ENCODE data around the gene LTBP4.

DNA sequence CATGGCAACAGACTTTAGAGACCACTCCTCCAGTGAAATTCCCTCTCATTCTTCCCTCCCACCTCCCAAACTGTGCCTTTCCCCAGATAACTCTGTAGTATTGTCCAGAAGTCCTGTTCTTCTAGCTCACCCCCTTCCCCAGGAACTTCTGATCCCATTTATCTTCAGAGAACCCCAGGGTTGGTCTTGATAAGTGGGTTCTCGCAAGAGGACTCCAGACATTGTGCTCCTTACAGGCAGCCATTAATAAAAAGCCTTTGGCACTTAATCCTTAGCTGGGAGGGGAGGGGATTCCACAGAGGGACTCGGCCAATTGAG lies 1.9 kb downstream of the LTBP4 start:
- TF ChIP-seq EZH2 (IDR thresholded peaks at IDR 0.05; ENCODE audit: borderline replicate concordance, low read depth, low read length, severe bottlenecking) (no peak), MYC (IDR thresholded peaks at IDR 0.05; ENCODE audit: low read depth, low read length) (no peak), POLR2A (IDR thresholded peaks at IDR 0.05; ENCODE audit: low read depth, low read length) (no peak), POLR2AphosphoS5 (IDR thresholded peaks at IDR 0.05; ENCODE audit: insufficient read depth, low read depth, low read length) (no peak), GATA2 (IDR thresholded peaks at IDR 0.05; ENCODE audit: insufficient read depth, insufficient read length, low read depth, low read length) (no peak)
- TF ChIP-seq, protein P1, sequence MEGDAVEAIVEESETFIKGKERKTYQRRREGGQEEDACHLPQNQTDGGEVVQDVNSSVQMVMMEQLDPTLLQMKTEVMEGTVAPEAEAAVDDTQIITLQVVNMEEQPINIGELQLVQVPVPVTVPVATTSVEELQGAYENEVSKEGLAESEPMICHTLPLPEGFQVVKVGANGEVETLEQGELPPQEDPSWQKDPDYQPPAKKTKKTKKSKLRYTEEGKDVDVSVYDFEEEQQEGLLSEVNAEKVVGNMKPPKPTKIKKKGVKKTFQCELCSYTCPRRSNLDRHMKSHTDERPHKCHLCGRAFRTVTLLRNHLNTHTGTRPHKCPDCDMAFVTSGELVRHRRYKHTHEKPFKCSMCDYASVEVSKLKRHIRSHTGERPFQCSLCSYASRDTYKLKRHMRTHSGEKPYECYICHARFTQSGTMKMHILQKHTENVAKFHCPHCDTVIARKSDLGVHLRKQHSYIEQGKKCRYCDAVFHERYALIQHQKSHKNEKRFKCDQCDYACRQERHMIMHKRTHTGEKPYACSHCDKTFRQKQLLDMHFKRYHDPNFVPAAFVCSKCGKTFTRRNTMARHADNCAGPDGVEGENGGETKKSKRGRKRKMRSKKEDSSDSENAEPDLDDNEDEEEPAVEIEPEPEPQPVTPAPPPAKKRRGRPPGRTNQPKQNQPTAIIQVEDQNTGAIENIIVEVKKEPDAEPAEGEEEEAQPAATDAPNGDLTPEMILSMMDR (IDR thresholded peaks at IDR 0.05; ENCODE audit: extremely low read depth in 1 of 2, insufficient read depth in 1 of 2, low read depth in 1 of 2, low read length in 2 of 2), result no peak
- TF ChIP-seq, protein P2, sequence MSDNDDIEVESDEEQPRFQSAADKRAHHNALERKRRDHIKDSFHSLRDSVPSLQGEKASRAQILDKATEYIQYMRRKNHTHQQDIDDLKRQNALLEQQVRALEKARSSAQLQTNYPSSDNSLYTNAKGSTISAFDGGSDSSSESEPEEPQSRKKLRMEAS (IDR thresholded peaks at IDR 0.05; ENCODE audit: insufficient read depth, insufficient read length), result no peak

Data from endothelial cell of umbilical vein (primary cell).